Left lung (tissue), 10 donors: ENCODE results near the gene RAP2B. TPM values are rescaled to one million over a fixed set of nuclear protein-coding genes. Genes with fewer than 3 reads are reported as not detected.
"Not testable (repeated sequence)": the region's sequence is repeated elsewhere in the genome, so short reads cannot be mapped to it uniquely, and the experiment has no call there.

Experiments used
- ATAC-seq: fragments of 200-7000 bp; cut with Tn5 transposase; one replicate; pipeline ENCODE4 v1.9.1; 2020; ENCODE audit warnings: moderate library complexity
- DNase-seq, 4 donors: peaks; one replicate each; pipeline ENCODE4 v3.0.0-alpha.2; 2013 to 2020
- H3K27ac ChIP-seq, 2 donors: fragments of 200-600 bp; sonication (generic) in 1 of 2; one replicate each; pipeline versions ENCODE4 v1.5.0 to v1.8.0; 2020 to 2021
- H3K27me3 ChIP-seq, 2 donors: fragments of 200-600 bp; sonication (generic) in 1 of 2; one replicate each; pipeline versions ENCODE4 v1.5.0 to v1.8.0; 2020 to 2021
- H3K36me3 ChIP-seq, 2 donors: fragments of 200-600 bp; sonication (generic) in 1 of 2; one replicate each; pipeline versions ENCODE4 v1.5.0 to v1.8.0; 2020 to 2021
- H3K4me1 ChIP-seq, 2 donors: fragments of 200-600 bp; one replicate each; pipeline ENCODE4 v1.8.0; 2021
- H3K4me3 ChIP-seq, 2 donors: fragments of 200-600 bp; sonication (generic) in 1 of 2; one replicate each; pipeline versions ENCODE4 v1.5.0 to v1.8.0; 2020 to 2021; ENCODE audit warnings: mild to moderate bottlenecking in 1 of 2
- H3K9me3 ChIP-seq, 2 donors: fragments of 200-600 bp; sonication (generic) in 1 of 2; one replicate each; pipeline versions ENCODE4 v1.5.0 to v1.8.0; 2020 to 2021
- intact Hi-C, 2 donors: fragments of 100-400 bp; cut with DNase I; formaldehyde crosslinking; loops; one replicate each; pipeline versions ENCODE4 v1.11.2 to v1.14.2; 2022
- polyA plus RNA-seq, 6 donors: library from polyadenylated mRNA; unstranded; fragments of 120-200 nt; gene quantifications; one replicate each; pipeline ENCODE4 v1.2.1, GENCODE V29; 2013; ENCODE audit not compliant: insufficient read length in 6 of 6
- total RNA-seq, 2 donors: library from RNA; stranded (reverse); fragmentation: NEBNext Ultra II Directional; extraction: Animal tissue kit (Norgen Biotek cat#: 25700); gene quantifications; one replicate each; pipeline ENCODE4 v1.2.1, GENCODE V29; 2021
- TF ChIP-seq, protein P1 (sequence below), 2 donors: fragments of 200-600 bp; sonication (generic) in 1 of 2; IDR thresholded peaks; one replicate each; pipeline versions ENCODE4 v1.5.0 to v1.8.0; 2021; ENCODE audit warnings: antibody characterized with exemption in 2 of 2
- donor health status: DM: no; HTN: yes; CAD: no.
- donor health status: DM: no; HTN: no; CAD: no.

RAP2B gene
- total and polyA plus RNA-seq, 8 donors, result 17.6 to 31.8 (median 23.1) TPM

- DNase-seq, result no peak
- TF ChIP-seq, protein P1, sequence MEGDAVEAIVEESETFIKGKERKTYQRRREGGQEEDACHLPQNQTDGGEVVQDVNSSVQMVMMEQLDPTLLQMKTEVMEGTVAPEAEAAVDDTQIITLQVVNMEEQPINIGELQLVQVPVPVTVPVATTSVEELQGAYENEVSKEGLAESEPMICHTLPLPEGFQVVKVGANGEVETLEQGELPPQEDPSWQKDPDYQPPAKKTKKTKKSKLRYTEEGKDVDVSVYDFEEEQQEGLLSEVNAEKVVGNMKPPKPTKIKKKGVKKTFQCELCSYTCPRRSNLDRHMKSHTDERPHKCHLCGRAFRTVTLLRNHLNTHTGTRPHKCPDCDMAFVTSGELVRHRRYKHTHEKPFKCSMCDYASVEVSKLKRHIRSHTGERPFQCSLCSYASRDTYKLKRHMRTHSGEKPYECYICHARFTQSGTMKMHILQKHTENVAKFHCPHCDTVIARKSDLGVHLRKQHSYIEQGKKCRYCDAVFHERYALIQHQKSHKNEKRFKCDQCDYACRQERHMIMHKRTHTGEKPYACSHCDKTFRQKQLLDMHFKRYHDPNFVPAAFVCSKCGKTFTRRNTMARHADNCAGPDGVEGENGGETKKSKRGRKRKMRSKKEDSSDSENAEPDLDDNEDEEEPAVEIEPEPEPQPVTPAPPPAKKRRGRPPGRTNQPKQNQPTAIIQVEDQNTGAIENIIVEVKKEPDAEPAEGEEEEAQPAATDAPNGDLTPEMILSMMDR (IDR thresholded peaks at IDR 0.05), result no peak
Measured at GRCh38 chr3:153146191-153147053, 15.6 kb upstream of the RAP2B start.

DNA sequence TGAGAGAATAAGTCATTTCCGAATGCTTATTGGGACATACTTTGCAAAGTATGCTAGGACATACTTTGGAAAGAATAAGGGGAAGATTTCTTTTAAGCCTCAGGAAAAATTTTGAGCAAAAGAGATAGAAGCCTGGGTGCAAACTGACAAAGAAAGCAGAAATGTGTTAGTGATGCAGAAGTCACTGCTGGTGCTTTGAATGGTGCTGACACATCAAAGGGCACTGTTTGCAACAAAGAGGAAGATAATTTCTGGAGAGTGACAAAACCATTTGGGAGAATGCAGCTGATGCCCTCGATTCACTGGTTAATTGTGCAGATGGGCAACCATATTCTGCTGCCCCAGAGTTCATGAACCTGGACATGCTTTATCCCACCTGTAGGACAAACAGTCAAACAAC is 11.0 kb upstream of the RAP2B start:
- H3K4me1 ChIP-seq, result no peaks in the 10 kb centered on the region
- ATAC-seq (no peak), DNase-seq (no peak)
- TF ChIP-seq, protein P1 (IDR thresholded peaks at IDR 0.05), result no peak
- H3K27me3 ChIP-seq, result no peaks in the 10 kb centered on the region
- intact Hi-C loops, result no loop called here
- H3K36me3 ChIP-seq, result no peaks in the 10 kb centered on the region
- no peak overlapping the region for H3K27ac ChIP-seq
- no peaks in the 10 kb centered on the region for H3K9me3 ChIP-seq
- H3K4me3 ChIP-seq, result no peak overlapping the region

More at GRCh38 chr3:153146191-153147053, 15.6 kb upstream of the RAP2B start:
- intact Hi-C loops, result no loop called here
- Histone ChIP-seq H3K27ac (no peak overlapping the region), H3K9me3 (no peaks in the 10 kb centered on the region), H3K4me3 (no peak overlapping the region), H3K27me3 (no peaks in the 10 kb centered on the region), H3K4me1 (peaks cover 0 to 9% of the 10 kb centered on the region in 2 donors), H3K36me3 (no peaks in the 10 kb centered on the region)
- no peak for ATAC-seq

- H3K36me3 ChIP-seq, H3K4me1 ChIP-seq, H3K27me3 ChIP-seq, DNase-seq, intact Hi-C loops, H3K4me3 ChIP-seq, H3K27ac ChIP-seq, H3K9me3 ChIP-seq, ATAC-seq: not testable (repeated sequence)
Measured at GRCh38 chr3:153155786-153156185, 6.2 kb upstream of the RAP2B start.

- Histone ChIP-seq H3K4me1 (peaks cover 0 to 4% of the 10 kb centered on the region in 2 donors), H3K27ac (no peak overlapping the region), H3K36me3 (no peaks in the 10 kb centered on the region), H3K9me3 (no peaks in the 10 kb centered on the region), H3K4me3 (no peak overlapping the region), H3K27me3 (no peaks in the 10 kb centered on the region)
- intact Hi-C loops, result no loop called here
- no peak for ATAC-seq
- TF ChIP-seq, protein P1 (IDR thresholded peaks at IDR 0.05), result no peak
- no peak for DNase-seq
Measured at GRCh38 chr3:153158189-153158588, 3.8 kb upstream of the RAP2B start.

GRCh38 chr3:153158961-153159735 is 2.9 kb upstream of the RAP2B start:
- Histone ChIP-seq H3K9me3 (no peaks in the 10 kb centered on the region), H3K27me3 (no peaks in the 10 kb centered on the region), H3K27ac (no peak overlapping the region), H3K4me1 (peaks cover under 1 to 11% of the 10 kb centered on the region in 2 donors), H3K36me3 (no peaks in the 10 kb centered on the region), H3K4me3 (no peak overlapping the region)
- intact Hi-C loops, result no loop called here
- no peak for ATAC-seq
- TF ChIP-seq, protein P1 (IDR thresholded peaks at IDR 0.05), result no peak
- no peak for DNase-seq
